ENCODE results near the gene SLC26A1. TPM values are rescaled to one million over a fixed set of nuclear protein-coding genes. Genes with fewer than 3 reads are reported as not detected.
"Not testable (repeated sequence)": the region's sequence is repeated elsewhere in the genome, so short reads cannot be mapped to it uniquely, and the experiment has no call there.

SLC26A1 gene
- total RNA-seq, 1 experiment from 2014 or later, result 1.8 TPM

DNA sequence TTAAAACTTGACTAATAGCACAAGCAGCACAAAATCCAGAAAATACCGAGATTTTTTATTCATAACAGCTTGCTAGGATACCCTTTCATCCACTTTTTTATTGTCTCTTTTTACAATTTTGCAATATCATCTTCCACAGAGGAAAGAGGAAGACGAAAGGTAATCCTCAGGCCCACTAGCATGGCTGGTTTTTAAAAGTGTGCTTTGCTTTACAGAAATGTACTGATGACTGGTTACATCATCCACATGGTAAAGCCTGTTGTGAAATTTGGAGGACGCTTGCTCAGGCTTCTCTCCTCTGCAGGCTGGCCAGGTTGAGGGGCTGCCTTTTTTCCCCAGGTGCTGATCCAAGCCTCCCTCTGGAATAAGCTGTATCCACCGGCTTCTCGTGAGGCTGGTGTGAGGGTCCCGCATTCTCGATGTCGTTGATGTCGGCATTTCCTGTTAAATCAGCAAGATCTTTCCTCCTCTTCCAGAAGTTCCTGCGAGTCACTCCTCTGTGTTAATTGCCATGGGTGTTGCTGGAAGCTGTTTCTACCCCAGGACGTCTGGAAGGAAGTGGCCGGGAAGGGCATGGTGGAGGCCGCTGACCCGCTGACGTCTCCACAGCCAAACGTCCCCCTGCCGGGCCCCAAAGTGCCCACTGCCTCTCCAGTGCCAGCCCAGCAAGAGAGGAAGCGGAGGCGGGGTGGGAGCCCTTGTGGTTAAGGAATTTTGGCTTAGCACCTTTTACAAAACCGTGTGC lies 14.1 kb downstream of the SLC26A1 start:
- Histone ChIP-seq H3K4me1 (ENCODE audit: control insufficient read depth, insufficient read depth, low read length) (0 out of 2 replicates have a peak, but pooled peaks cover 3% of the 10 kb centered on the region), H3K36me3 (ENCODE audit: control insufficient read depth, insufficient read depth, low read length) (no peaks in the 10 kb centered on the region), H3K27me3 (ENCODE audit: control insufficient read depth, insufficient read depth, low read length) (no peaks in the 10 kb centered on the region), H3K9me3 (ENCODE audit: control insufficient read depth, insufficient read depth, low read depth, low read length) (no peaks in the 10 kb centered on the region), H3K27ac (ENCODE audit: low read length) (no peak overlapping the region; the same call in 1 of the 2 replicates), H3K4me3 (ENCODE audit: low read depth in 2 of 2, low read length in 2 of 2) (no peak overlapping the region)
- ATAC-seq (no peak), DNase-seq (ENCODE audit: low read depth, low spot score) (no peak)
- intact Hi-C loops (cut with micrococcal nuclease; ENCODE audit: unreplicated experiment), result no loop called here
- in situ Hi-C loops (cut with HindIII; ENCODE audit: low pct_unique_long_range_greater_than_20kb, low sequenced_read_pairs), result no loop called here
- TF ChIP-seq TCF7L2 (IDR thresholded peaks at IDR 0.05; ENCODE audit: low read depth, low read length) (no peak), POLR2AphosphoS5 (IDR thresholded peaks at IDR 0.05; ENCODE audit: low read depth, low read length) (no peak), CTCF (IDR thresholded peaks at IDR 0.05) (no peak), SIN3A (IDR thresholded peaks at IDR 0.05; ENCODE audit: borderline replicate concordance, insufficient read depth, low read depth, low read length) (no peak)
- TF ChIP-seq, protein P1, sequence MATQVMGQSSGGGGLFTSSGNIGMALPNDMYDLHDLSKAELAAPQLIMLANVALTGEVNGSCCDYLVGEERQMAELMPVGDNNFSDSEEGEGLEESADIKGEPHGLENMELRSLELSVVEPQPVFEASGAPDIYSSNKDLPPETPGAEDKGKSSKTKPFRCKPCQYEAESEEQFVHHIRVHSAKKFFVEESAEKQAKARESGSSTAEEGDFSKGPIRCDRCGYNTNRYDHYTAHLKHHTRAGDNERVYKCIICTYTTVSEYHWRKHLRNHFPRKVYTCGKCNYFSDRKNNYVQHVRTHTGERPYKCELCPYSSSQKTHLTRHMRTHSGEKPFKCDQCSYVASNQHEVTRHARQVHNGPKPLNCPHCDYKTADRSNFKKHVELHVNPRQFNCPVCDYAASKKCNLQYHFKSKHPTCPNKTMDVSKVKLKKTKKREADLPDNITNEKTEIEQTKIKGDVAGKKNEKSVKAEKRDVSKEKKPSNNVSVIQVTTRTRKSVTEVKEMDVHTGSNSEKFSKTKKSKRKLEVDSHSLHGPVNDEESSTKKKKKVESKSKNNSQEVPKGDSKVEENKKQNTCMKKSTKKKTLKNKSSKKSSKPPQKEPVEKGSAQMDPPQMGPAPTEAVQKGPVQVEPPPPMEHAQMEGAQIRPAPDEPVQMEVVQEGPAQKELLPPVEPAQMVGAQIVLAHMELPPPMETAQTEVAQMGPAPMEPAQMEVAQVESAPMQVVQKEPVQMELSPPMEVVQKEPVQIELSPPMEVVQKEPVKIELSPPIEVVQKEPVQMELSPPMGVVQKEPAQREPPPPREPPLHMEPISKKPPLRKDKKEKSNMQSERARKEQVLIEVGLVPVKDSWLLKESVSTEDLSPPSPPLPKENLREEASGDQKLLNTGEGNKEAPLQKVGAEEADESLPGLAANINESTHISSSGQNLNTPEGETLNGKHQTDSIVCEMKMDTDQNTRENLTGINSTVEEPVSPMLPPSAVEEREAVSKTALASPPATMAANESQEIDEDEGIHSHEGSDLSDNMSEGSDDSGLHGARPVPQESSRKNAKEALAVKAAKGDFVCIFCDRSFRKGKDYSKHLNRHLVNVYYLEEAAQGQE (IDR thresholded peaks at IDR 0.05; ENCODE audit: insufficient read depth in 1 of 2, low read depth in 2 of 2, low read length in 1 of 2), result no peak
- no TSS peak for BruUV-seq (replicated peaks)
- CTCF ChIA-PET, result no interaction called here
- POLR2A ChIA-PET, result no interaction called here

- DNase-seq (ENCODE audit: low read depth, low spot score); ATAC-seq; H3K36me3 ChIP-seq (ENCODE audit: control insufficient read depth, insufficient read depth, low read length); CTCF ChIA-PET; BruUV-seq (replicated peaks); H3K9me3 ChIP-seq (ENCODE audit: control insufficient read depth, insufficient read depth, low read depth, low read length); H3K4me1 ChIP-seq (ENCODE audit: control insufficient read depth, insufficient read depth, low read length); POLR2A ChIA-PET; H3K27me3 ChIP-seq (ENCODE audit: control insufficient read depth, insufficient read depth, low read length); intact Hi-C loops (cut with micrococcal nuclease; ENCODE audit: unreplicated experiment); in situ Hi-C loops (cut with HindIII; ENCODE audit: low pct_unique_long_range_greater_than_20kb, low sequenced_read_pairs); H3K4me3 ChIP-seq (ENCODE audit: low read depth in 2 of 2, low read length in 2 of 2); H3K27ac ChIP-seq (ENCODE audit: low read length): not testable (repeated sequence)
Observed at GRCh38 chr4:976016-976415, 17.2 kb downstream of the SLC26A1 start.

- TF ChIP-seq CTCF (IDR thresholded peaks at IDR 0.05), result no peak
- no peak for TF ChIP-seq TCF7L2 (IDR thresholded peaks at IDR 0.05; ENCODE audit: low read depth, low read length)
- TF ChIP-seq SIN3A (IDR thresholded peaks at IDR 0.05; ENCODE audit: borderline replicate concordance, insufficient read depth, low read depth, low read length), result no peak
- no peak for TF ChIP-seq POLR2AphosphoS5 (IDR thresholded peaks at IDR 0.05; ENCODE audit: low read depth, low read length)
- TF ChIP-seq, protein P1 (IDR thresholded peaks at IDR 0.05; ENCODE audit: insufficient read depth in 1 of 2, low read depth in 2 of 2, low read length in 1 of 2), result no peak
- in situ Hi-C loops (cut with HindIII; ENCODE audit: low pct_unique_long_range_greater_than_20kb, low sequenced_read_pairs) (no loop called here), intact Hi-C loops (cut with micrococcal nuclease; ENCODE audit: unreplicated experiment) (no loop called here)
- Histone ChIP-seq H3K9me3 (ENCODE audit: control insufficient read depth, insufficient read depth, low read depth, low read length) (no peaks in the 10 kb centered on the region), H3K36me3 (ENCODE audit: control insufficient read depth, insufficient read depth, low read length) (no peaks in the 10 kb centered on the region), H3K4me1 (ENCODE audit: control insufficient read depth, insufficient read depth, low read length) (peaks cover 9% of the 10 kb centered on the region; the same call in 1 of the 2 replicates), H3K27ac (ENCODE audit: low read length) (no peak overlapping the region), H3K27me3 (ENCODE audit: control insufficient read depth, insufficient read depth, low read length) (no peaks in the 10 kb centered on the region), H3K4me3 (ENCODE audit: low read depth in 2 of 2, low read length in 2 of 2) (no peak overlapping the region)
- CTCF ChIA-PET, result no interaction called here
- POLR2A ChIA-PET, result no interaction called here
- no TSS peak for BruUV-seq (replicated peaks)
- DNase-seq (ENCODE audit: low read depth, low spot score) (no peak), ATAC-seq (no peak)
Observed at GRCh38 chr4:974668-975067, 18.5 kb downstream of the SLC26A1 start.

Measured in Panc1 (cell line).